HL-60 (cell line): Measurements from ENCODE around the gene SVOPL.

Source experiments
- CTCF ChIP-seq: IDR thresholded peaks from one replicate; pipeline ENCODE4 v1.5.1; 2011; ENCODE audit warnings: low read length, control low read depth, inconsistent platforms; ENCODE audit not compliant: insufficient read depth
- POLR2AphosphoS5 ChIP-seq: IDR thresholded peaks from 2 replicates; pipeline ENCODE4 v1.6.1; 2012; ENCODE audit warnings: low read depth
- REST ChIP-seq: IDR thresholded peaks from 2 replicates; pipeline ENCODE4 v1.6.1; 2012; ENCODE audit warnings: low read depth; ENCODE audit not compliant: insufficient replicate concordance

GRCh38 chr7:138701537-138701923 lies 368 bp upstream of the SVOPL start:
- TF ChIP-seq CTCF (no peak), REST (no peak), POLR2AphosphoS5 (no peak)
